OCI-LY1 (cell line): ENCODE data around the gene PCDHGB2.
"Not testable (repeated sequence)": the region's sequence is repeated elsewhere in the genome, so short reads cannot be mapped to it uniquely, and the experiment has no call there.

Source experiments
- H2AFZ ChIP-seq: fragments of 200-600 bp; sonication (generic), shearing (Covaris generic); 2 replicates; pipeline ENCODE4 v1.6.0; 2014; ENCODE audit warnings: antibody characterized with exemption, mild to moderate bottlenecking, low read length
- H3F3A ChIP-seq: fragments of 200-600 bp; sonication (generic), shearing (Covaris generic); 2 replicates; pipeline ENCODE4 v1.6.0; 2014; ENCODE audit warnings: mild to moderate bottlenecking, antibody characterized with exemption, low read length, moderate library complexity; ENCODE audit not compliant: insufficient read depth
- H3K27ac ChIP-seq: fragments of 200-600 bp; sonication (generic); 2 replicates; pipeline ENCODE4 v1.5.1; 2014; ENCODE audit warnings: low read length, mixed run types, mild to moderate bottlenecking, low read depth; ENCODE audit not compliant: poor library complexity, severe bottlenecking
- H3K27me3 ChIP-seq: fragments of 200-600 bp; sonication (generic); 2 replicates; pipeline ENCODE4 v1.6.0; 2014; ENCODE audit warnings: antibody characterized with exemption, mild to moderate bottlenecking, low read length, moderate library complexity; ENCODE audit not compliant: insufficient read depth
- H3K36me3 ChIP-seq: fragments of 200-600 bp; sonication (generic); 2 replicates; pipeline ENCODE4 v1.6.1; 2014; ENCODE audit warnings: mild to moderate bottlenecking, antibody characterized with exemption, low read length, moderate library complexity, mixed read lengths; ENCODE audit not compliant: insufficient read depth
- H3K4me1 ChIP-seq: fragments of 200-600 bp; sonication (generic); 2 replicates; pipeline ENCODE4 v1.5.1; 2014; ENCODE audit warnings: mild to moderate bottlenecking, low read length, moderate library complexity; ENCODE audit not compliant: insufficient read depth, severe bottlenecking
- H3K4me2 ChIP-seq: fragments of 200-600 bp; sonication (generic), shearing (Covaris generic); 2 replicates; pipeline ENCODE4 v1.6.1; 2014; ENCODE audit warnings: low read length
- H3K4me3 ChIP-seq: fragments of 200-600 bp; sonication (generic); 2 replicates; pipeline ENCODE4 v1.5.1; 2014; ENCODE audit warnings: low read length, low read depth, mild to moderate bottlenecking, mixed read lengths; ENCODE audit not compliant: poor library complexity, severe bottlenecking
- H3K79me2 ChIP-seq: fragments of 200-600 bp; shearing (Covaris generic); 2 replicates; pipeline ENCODE4 v1.6.1; 2016; ENCODE audit warnings: mixed run types, low read length, mixed read lengths; ENCODE audit not compliant: insufficient read depth
- H3K9ac ChIP-seq: fragments of 200-600 bp; sonication (generic), shearing (Covaris generic); 2 replicates; pipeline ENCODE4 v1.6.1; 2014; ENCODE audit warnings: mild to moderate bottlenecking, low read length, mixed read lengths
- H3K9me2 ChIP-seq: fragments of 200-600 bp; sonication (generic), shearing (Covaris generic); 2 replicates; pipeline ENCODE4 v1.6.1; 2014; ENCODE audit warnings: low read depth, mild to moderate bottlenecking, low read length, mixed read lengths
- H3K9me3 ChIP-seq: fragments of 200-600 bp; shearing (Covaris generic); 2 replicates; pipeline ENCODE4 v1.6.1; 2014; ENCODE audit warnings: low read length, mixed read lengths
- H4K20me1 ChIP-seq: fragments of 200-600 bp; sonication (generic), shearing (Covaris generic); 2 replicates; pipeline ENCODE4 v1.6.0; 2016; ENCODE audit warnings: mild to moderate bottlenecking, low read length; ENCODE audit not compliant: insufficient read depth
- CTCF ChIP-seq: fragments of 200-600 bp; sonication (generic), shearing (Covaris generic); IDR thresholded peaks from 2 replicates; pipeline ENCODE4 v1.5.1; 2017; ENCODE audit warnings: mild to moderate bottlenecking, antibody characterized with exemption, low read length, moderate library complexity, mixed read lengths
- EZH2 ChIP-seq: fragments of 200-600 bp; sonication (generic), shearing (Covaris generic); IDR thresholded peaks from 2 replicates; pipeline ENCODE4 v1.8.0; 2017; ENCODE audit warnings: borderline replicate concordance, mixed run types, mild to moderate bottlenecking, antibody characterized with exemption, low read length, moderate library complexity, mixed read lengths

PCDHGB2 gene

GRCh38 chr5:141373673-141374317 is 14.0 kb downstream of the PCDHGB2 start, which contains the start of gene PCDHGA6:
Gene PCDHGA6, plus strand, starts transcription at chr5:141373891. Its CDS starts 193 bp downstream, at chr5:141374084.
- no peak within 1 kb of the TSS for H3K9ac ChIP-seq
- no peaks in the 10 kb centered on the region for H3K27me3 ChIP-seq
- H3K4me2 ChIP-seq = no peak within 1 kb of the TSS
- no peaks in the 10 kb centered on the region for H4K20me1 ChIP-seq
- H3K4me3 ChIP-seq = no peak within 1 kb of the TSS
- no peaks in the 10 kb centered on the region for H3K79me2 ChIP-seq
- H2AFZ ChIP-seq = no peak within 1 kb of the TSS
- no peak within 1 kb of the TSS for H3K27ac ChIP-seq
- peaks cover 19% of the 10 kb centered on the region for H3K9me3 ChIP-seq
- H3K4me1 ChIP-seq = no peaks in the 10 kb centered on the region
- no peaks in the 10 kb centered on the region for H3K36me3 ChIP-seq
- 0 out of 2 replicates have a peak, but pooled peaks cover 3% of the 10 kb centered on the region for H3F3A ChIP-seq
- no peaks in the 10 kb centered on the region for H3K9me2 ChIP-seq
- TF ChIP-seq EZH2 (no peak), CTCF (peak; percentile 18; the same call in 1 of the 2 replicates)

GRCh38 chr5:141374627-141375026 is 14.8 kb downstream of the PCDHGB2 start:
- peaks cover 19% of the 10 kb centered on the region for H3K9me3 ChIP-seq
- H3K4me2 ChIP-seq = no peak overlapping the region
- no peaks in the 10 kb centered on the region for H3K36me3 ChIP-seq
- no peak overlapping the region for H3K9ac ChIP-seq
- no peak for TF ChIP-seq EZH2
- TF ChIP-seq CTCF = no peak
- H3K4me3 ChIP-seq = no peak overlapping the region
- H3K9me2 ChIP-seq = no peaks in the 10 kb centered on the region
- H3K27me3 ChIP-seq = no peaks in the 10 kb centered on the region
- no peak overlapping the region for H2AFZ ChIP-seq
- H3K27ac ChIP-seq = no peak overlapping the region
- no peaks in the 10 kb centered on the region for H3K79me2 ChIP-seq
- H3F3A ChIP-seq = 0 out of 2 replicates have a peak, but pooled peaks cover 3% of the 10 kb centered on the region
- H3K4me1 ChIP-seq = no peaks in the 10 kb centered on the region
- no peaks in the 10 kb centered on the region for H4K20me1 ChIP-seq

- not testable (repeated sequence) for H3K4me2 ChIP-seq, H4K20me1 ChIP-seq, H3F3A ChIP-seq, H3K36me3 ChIP-seq, H3K4me3 ChIP-seq, H3K79me2 ChIP-seq, H3K27me3 ChIP-seq, H3K9ac ChIP-seq, H3K4me1 ChIP-seq, H3K9me2 ChIP-seq, H2AFZ ChIP-seq, H3K27ac ChIP-seq
- peaks cover 19% of the 10 kb centered on the region for H3K9me3 ChIP-seq
Measured at GRCh38 chr5:141375444-141376155, 15.8 kb downstream of the PCDHGB2 start.
